PC-9 (cell line): ENCODE data around the gene COX5A. TPM values are rescaled to one million over a fixed set of nuclear protein-coding genes. Genes with fewer than 3 reads are reported as not detected.

Source experiments
- BruUV-seq: library from RNA; stranded (reverse); fragments of 400-500 nt; replicated peaks from 2 replicates; lab custom pipeline; 2021; lab: Mats Ljungman, UMichigan
- CTCF ChIA-PET: fragments of 300-600 bp; sonication (Branson Sonifier 250); formaldehyde crosslinking; loops from one replicate; lab custom pipeline; 2022; ENCODE audit warnings: antibody characterized with exemption; lab: Charles Lee
- POLR2A ChIA-PET: fragments of 300-600 bp; sonication (Branson Sonifier 250); formaldehyde crosslinking; loops from one replicate; lab custom pipeline; 2022; ENCODE audit warnings: antibody characterized with exemption; ENCODE audit not compliant: unreplicated experiment; lab: Charles Lee
- DNase-seq, 2 experiments: peaks; one replicate each; pipeline versions ENCODE4 v3.0.0 to v3.0.0-alpha.2; 2015 to 2022; ENCODE audit warnings: mixed read lengths in 1 of 2
- H2AFZ ChIP-seq: fragments of 200-600 bp; sonication (generic); 2 replicates; pipeline ENCODE4 v1.8.1; 2017; ENCODE audit warnings: antibody characterized with exemption
- H3F3A ChIP-seq: fragments of 200-600 bp; sonication (generic); 2 replicates; pipeline ENCODE4 v1.8.1; 2017; ENCODE audit warnings: antibody characterized with exemption, mild to moderate bottlenecking, low read depth; ENCODE audit not compliant: insufficient read depth
- H3K27ac ChIP-seq: fragments of 200-600 bp; sonication (generic); 2 replicates; pipeline ENCODE4 v1.6.1; 2016; ENCODE audit warnings: mixed run types
- H3K27me3 ChIP-seq: fragments of 200-600 bp; sonication (generic); 2 replicates; pipeline ENCODE4 v1.6.1; 2016; ENCODE audit warnings: low read depth, mixed run types; ENCODE audit not compliant: insufficient read depth
- H3K36me3 ChIP-seq: fragments of 200-600 bp; sonication (generic); 2 replicates; pipeline ENCODE4 v1.6.1; 2016; ENCODE audit warnings: low read depth, mixed run types
- H3K4me1 ChIP-seq: fragments of 200-600 bp; sonication (generic); replicated peaks from 2 replicates; pipeline ENCODE4 v1.6.1; 2016; ENCODE audit warnings: mixed run types; ENCODE audit not compliant: insufficient read depth
- H3K4me2 ChIP-seq: fragments of 200-600 bp; sonication (generic); 2 replicates; pipeline ENCODE4 v1.6.1; 2017; ENCODE audit warnings: mixed run types
- H3K4me3 ChIP-seq: fragments of 200-600 bp; sonication (generic); 2 replicates; pipeline ENCODE4 v1.6.1; 2016; ENCODE audit warnings: mixed run types
- H3K79me2 ChIP-seq: fragments of 200-600 bp; sonication (generic); 2 replicates; pipeline ENCODE4 v1.6.1; 2017; ENCODE audit warnings: low read depth, mixed run types
- H3K9me2 ChIP-seq: fragments of 200-600 bp; sonication (generic); 2 replicates; pipeline ENCODE4 v1.8.1; 2017; ENCODE audit warnings: mild to moderate bottlenecking; ENCODE audit not compliant: insufficient read depth
- H3K9me3 ChIP-seq: fragments of 200-600 bp; sonication (generic); 2 replicates; pipeline ENCODE4 v1.8.1; 2016; ENCODE audit warnings: low read depth; ENCODE audit not compliant: insufficient read depth
- H4K20me1 ChIP-seq: fragments of 200-600 bp; sonication (generic); 2 replicates; pipeline ENCODE4 v1.8.1; 2017; ENCODE audit not compliant: insufficient read depth
- EZH2 ChIP-seq: fragments of 200-600 bp; sonication (generic); IDR thresholded peaks from 2 replicates; pipeline ENCODE4 v1.8.0; 2017; ENCODE audit warnings: antibody characterized with exemption, low read depth
- intact Hi-C: fragments of 100-400 bp; cut with micrococcal nuclease; formaldehyde crosslinking; loops from one replicate; pipeline ENCODE4 v1.10.0; 2022; ENCODE audit not compliant: unreplicated experiment
- total RNA-seq: library from RNA; stranded (reverse); gene quantifications from 2 replicates; pipeline ENCODE4 v1.2.3, GENCODE V29; 2021
- TF ChIP-seq, protein P1 (sequence below): fragments of 200-600 bp; sonication (generic); conservative IDR thresholded peaks from 2 replicates; pipeline ENCODE4 v1.6.1; 2017; ENCODE audit warnings: mixed run types, antibody characterized with exemption, mild to moderate bottlenecking, moderate library complexity

COX5A gene
- total RNA-seq, 1 experiment from 2014 or later: 247 TPM

GRCh38 chr15:74878273-74878672, 59.6 kb downstream of the COX5A start:
- no peak for DNase-seq
- no peaks in the 10 kb centered on the region for H4K20me1 ChIP-seq
- peaks cover 2% of the 10 kb centered on the region; the same call in 1 of the 2 replicates for H3F3A ChIP-seq
- no peaks in the 10 kb centered on the region for H3K9me2 ChIP-seq
- no peak overlapping the region for H3K27ac ChIP-seq
- POLR2A ChIA-PET: no interaction called here
- no peaks in the 10 kb centered on the region; the same call in 1 of the 2 replicates for H3K4me1 ChIP-seq
- no peak overlapping the region for H2AFZ ChIP-seq
- no peak for TF ChIP-seq EZH2
- TF ChIP-seq, protein P1, sequence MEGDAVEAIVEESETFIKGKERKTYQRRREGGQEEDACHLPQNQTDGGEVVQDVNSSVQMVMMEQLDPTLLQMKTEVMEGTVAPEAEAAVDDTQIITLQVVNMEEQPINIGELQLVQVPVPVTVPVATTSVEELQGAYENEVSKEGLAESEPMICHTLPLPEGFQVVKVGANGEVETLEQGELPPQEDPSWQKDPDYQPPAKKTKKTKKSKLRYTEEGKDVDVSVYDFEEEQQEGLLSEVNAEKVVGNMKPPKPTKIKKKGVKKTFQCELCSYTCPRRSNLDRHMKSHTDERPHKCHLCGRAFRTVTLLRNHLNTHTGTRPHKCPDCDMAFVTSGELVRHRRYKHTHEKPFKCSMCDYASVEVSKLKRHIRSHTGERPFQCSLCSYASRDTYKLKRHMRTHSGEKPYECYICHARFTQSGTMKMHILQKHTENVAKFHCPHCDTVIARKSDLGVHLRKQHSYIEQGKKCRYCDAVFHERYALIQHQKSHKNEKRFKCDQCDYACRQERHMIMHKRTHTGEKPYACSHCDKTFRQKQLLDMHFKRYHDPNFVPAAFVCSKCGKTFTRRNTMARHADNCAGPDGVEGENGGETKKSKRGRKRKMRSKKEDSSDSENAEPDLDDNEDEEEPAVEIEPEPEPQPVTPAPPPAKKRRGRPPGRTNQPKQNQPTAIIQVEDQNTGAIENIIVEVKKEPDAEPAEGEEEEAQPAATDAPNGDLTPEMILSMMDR: no peak
- CTCF ChIA-PET: no interaction called here
- no peak overlapping the region for H3K4me2 ChIP-seq
- no peaks in the 10 kb centered on the region for H3K9me3 ChIP-seq
- no TSS peak for BruUV-seq
- no peak overlapping the region for H3K4me3 ChIP-seq
- intact Hi-C loops: no loop called here
- H3K79me2 ChIP-seq: no peaks in the 10 kb centered on the region
- H3K36me3 ChIP-seq: no peaks in the 10 kb centered on the region
- no peaks in the 10 kb centered on the region for H3K27me3 ChIP-seq

GRCh38 chr15:74873756-74874424, 64.0 kb downstream of the COX5A start:
- H2AFZ ChIP-seq: peak overlapping the region; percentile 84
- H3K4me3 ChIP-seq: peak overlapping the region; percentile 98
- H3K27ac ChIP-seq: no peak overlapping the region
- intact Hi-C loops: no loop called here
- peaks cover 40% of the 10 kb centered on the region for H3K79me2 ChIP-seq
- DNase-seq: no peak
- ChIA-PET CTCF (interaction anchor here (0.6 kb wide), 1 partner anchor 41 kb away, joined by 10 read pairs; no protein-coding TSS in a partner anchor), POLR2A (no interaction called here)
- no peaks in the 10 kb centered on the region for H3K27me3 ChIP-seq
- H3K36me3 ChIP-seq: no peaks in the 10 kb centered on the region
- H3K4me1 ChIP-seq: peaks cover 34% of the 10 kb centered on the region
- no peaks in the 10 kb centered on the region for H3K9me2 ChIP-seq
- TF ChIP-seq EZH2: no peak
- TF ChIP-seq, protein P1: no peak
- H3K4me2 ChIP-seq: peak overlapping the region; percentile 85
- H3K9me3 ChIP-seq: no peaks in the 10 kb centered on the region
- BruUV-seq: no TSS peak
- H3F3A ChIP-seq: peaks cover 19% of the 10 kb centered on the region; the same call in 1 of the 2 replicates
- H4K20me1 ChIP-seq: peaks cover 19% of the 10 kb centered on the region

DNA sequence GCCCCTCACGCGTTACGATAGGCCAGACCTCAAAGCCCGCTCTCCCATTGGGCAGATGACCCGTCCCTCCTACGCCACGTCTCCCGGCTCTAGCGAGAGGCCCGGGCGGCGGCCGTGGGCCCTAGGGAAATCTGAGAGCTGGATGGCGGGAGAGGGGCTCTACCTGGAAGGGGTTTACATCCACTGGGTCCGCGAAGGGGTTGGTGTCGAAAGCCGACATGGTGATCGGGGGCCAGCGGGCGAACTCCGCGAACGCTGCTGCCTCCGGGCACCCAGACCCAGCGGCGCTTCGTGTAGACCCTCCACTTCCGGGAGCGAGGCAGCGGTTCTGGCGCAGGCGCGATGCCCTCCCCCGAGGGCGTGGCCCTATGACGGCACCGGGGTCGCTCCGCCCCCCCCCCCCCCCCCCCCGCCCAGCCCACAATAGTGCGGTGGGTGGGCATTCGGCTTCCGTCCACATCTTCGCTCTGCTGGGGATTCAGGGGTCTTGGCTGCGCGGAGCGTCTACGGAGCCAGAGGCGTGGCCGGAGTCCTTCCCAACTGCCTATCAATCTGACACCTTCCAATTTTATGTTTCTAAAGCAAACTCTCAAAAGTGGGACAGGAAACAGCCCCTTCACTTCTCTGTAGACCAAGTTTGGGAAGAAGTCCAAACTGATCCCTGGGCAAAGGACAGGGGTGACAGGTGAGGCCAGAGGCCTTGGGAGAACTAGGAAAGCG, 64.7 kb downstream of the COX5A start, which contains the start of gene SCAMP2:
Gene SCAMP2 (minus strand): TSS at position 330 of the 720 bp plus-strand sequence. CDS start 110 bp downstream, at position 220.
- H3K27me3 ChIP-seq: no peaks in the 10 kb centered on the region
- peak within 1 kb of the TSS; percentile 98 for H3K4me3 ChIP-seq
- peaks cover 22% of the 10 kb centered on the region; the same call in 1 of the 2 replicates for H3F3A ChIP-seq
- peaks cover 26% of the 10 kb centered on the region for H4K20me1 ChIP-seq
- intact Hi-C loops: no loop called here
- ChIA-PET POLR2A (no interaction called here), CTCF (interaction anchor here (0.6 kb wide), 2 partner anchors 17 to 41 kb away, joined by 3 to 10 read pairs; no protein-coding TSS in a partner anchor)
- peaks cover 39% of the 10 kb centered on the region for H3K4me1 ChIP-seq
- TF ChIP-seq EZH2: no peak
- TF ChIP-seq, protein P1: no peak
- no peaks in the 10 kb centered on the region for H3K9me2 ChIP-seq
- peak within 1 kb of the TSS; percentile 87 for H2AFZ ChIP-seq
- BruUV-seq: TSS peak; percentile 99
- DNase-seq: peak; percentile 85 to 89
- no peaks in the 10 kb centered on the region for H3K9me3 ChIP-seq
- H3K79me2 ChIP-seq: peaks cover 47% of the 10 kb centered on the region
- H3K27ac ChIP-seq: peak within 1 kb of the TSS; percentile 83
- H3K36me3 ChIP-seq: no peaks in the 10 kb centered on the region
- peak within 1 kb of the TSS; percentile 85 for H3K4me2 ChIP-seq
